T-helper 1 cell (primary cell): ENCODE measurements around the gene IRX6.

ENCODE experiments used
- DNase-seq, 5 donors: peaks; one replicate each; pipeline ENCODE4 v3.0.0-alpha.2; 2012 to 2020

IRX6 gene

GRCh38 chr16:55367866-55368603, 44.0 kb downstream of the IRX6 start:
- no peak for DNase-seq

GRCh38 chr16:55369151-55369550, 45.1 kb downstream of the IRX6 start:
- DNase-seq, result no peak

- peak in 1 of 5 donors; percentile 2 for DNase-seq
These were observed 46.9 kb downstream of the IRX6 start for GRCh38 chr16:55370762-55371482.

- DNase-seq, result no peak
These were observed 48.9 kb downstream of the IRX6 start for GRCh38 chr16:55372792-55373488.

- DNase-seq, result no peak
These were observed 49.5 kb downstream of the IRX6 start for GRCh38 chr16:55373489-55373832.

GRCh38 chr16:55376045-55376444, 52.0 kb downstream of the IRX6 start:
- DNase-seq, result no peak

- no peak for DNase-seq
These were observed 52.7 kb downstream of the IRX6 start for GRCh38 chr16:55376567-55377167.

- no peak for DNase-seq
These were observed 53.8 kb downstream of the IRX6 start for GRCh38 chr16:55377840-55378239.

GRCh38 chr16:55378616-55379015, 54.6 kb downstream of the IRX6 start:
- no peak for DNase-seq

- no peak for DNase-seq
These were observed 55.4 kb downstream of the IRX6 start for GRCh38 chr16:55379371-55379770.

- DNase-seq, result no peak
These were observed 55.9 kb downstream of the IRX6 start for GRCh38 chr16:55379876-55380390.
